Measurements from ENCODE around the gene DAAM1. TPM values are rescaled to one million over a fixed set of nuclear protein-coding genes. Genes with fewer than 3 reads are reported as not detected.

DAAM1 gene
- total RNA-seq, 1 donor from 2014 or later = 39.5 TPM

DNA sequence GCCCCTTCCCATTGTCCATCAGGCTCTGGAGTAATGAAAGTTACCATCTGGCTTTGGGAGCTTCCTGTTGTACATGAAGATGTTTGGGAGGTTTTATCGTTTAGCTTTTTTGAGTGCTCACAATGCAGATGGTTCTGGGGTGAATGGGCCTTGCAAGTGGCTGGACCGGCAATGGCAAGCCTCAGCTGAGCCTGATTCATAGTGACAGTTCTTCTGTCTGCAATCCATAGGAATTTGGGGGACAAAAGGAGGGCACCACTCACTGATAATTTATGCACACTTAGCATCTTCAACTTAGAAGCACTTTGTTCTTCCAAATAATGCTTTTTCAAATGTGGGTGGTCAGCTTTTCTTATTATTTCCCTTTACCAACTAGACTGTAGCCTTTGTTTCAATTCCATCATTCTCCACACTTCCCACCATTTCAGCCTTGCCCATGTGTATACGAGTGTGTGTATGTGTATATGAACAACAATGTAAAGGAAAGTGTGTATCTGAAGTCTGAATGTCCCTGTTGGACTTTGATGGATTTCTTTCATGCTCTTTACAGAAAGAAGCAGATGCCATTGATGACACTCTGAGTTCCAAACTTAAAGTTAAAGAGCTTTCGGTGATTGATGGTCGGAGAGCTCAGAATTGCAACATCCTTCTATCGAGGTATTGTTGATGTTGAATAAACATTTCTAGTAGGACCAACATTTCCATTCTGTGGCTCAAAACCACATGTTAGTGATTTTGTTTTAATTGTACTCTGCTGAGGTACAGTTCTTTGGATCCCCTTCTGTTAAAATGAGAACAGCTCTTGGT is 151.3 kb downstream of the DAAM1 start:
- no peak overlapping the region for H3K27ac ChIP-seq
- H3K27ac Mint-ChIP-seq = no peak overlapping the region
- peak overlapping the region; percentile 37 for H3K4me2 ChIP-seq

GRCh38 chr14:59341858-59342477 is 153.5 kb downstream of the DAAM1 start:
- no peak overlapping the region for H3K4me3 ChIP-seq
- no peaks in the 10 kb centered on the region for H3K27me3 Mint-ChIP-seq (ENCODE audit: insufficient read depth, low read depth)
- no peak overlapping the region for H3K9ac ChIP-seq
- no peak overlapping the region for H2AFZ ChIP-seq (replicated peaks)
- no peak overlapping the region for H3K27ac ChIP-seq
- no peak overlapping the region for H3K27ac Mint-ChIP-seq
- TF ChIP-seq EZH2 (IDR thresholded peaks at IDR 0.05) (no peak), EZH2phosphoT487 (IDR thresholded peaks at IDR 0.05) (no peak)
- TF ChIP-seq, protein P1, sequence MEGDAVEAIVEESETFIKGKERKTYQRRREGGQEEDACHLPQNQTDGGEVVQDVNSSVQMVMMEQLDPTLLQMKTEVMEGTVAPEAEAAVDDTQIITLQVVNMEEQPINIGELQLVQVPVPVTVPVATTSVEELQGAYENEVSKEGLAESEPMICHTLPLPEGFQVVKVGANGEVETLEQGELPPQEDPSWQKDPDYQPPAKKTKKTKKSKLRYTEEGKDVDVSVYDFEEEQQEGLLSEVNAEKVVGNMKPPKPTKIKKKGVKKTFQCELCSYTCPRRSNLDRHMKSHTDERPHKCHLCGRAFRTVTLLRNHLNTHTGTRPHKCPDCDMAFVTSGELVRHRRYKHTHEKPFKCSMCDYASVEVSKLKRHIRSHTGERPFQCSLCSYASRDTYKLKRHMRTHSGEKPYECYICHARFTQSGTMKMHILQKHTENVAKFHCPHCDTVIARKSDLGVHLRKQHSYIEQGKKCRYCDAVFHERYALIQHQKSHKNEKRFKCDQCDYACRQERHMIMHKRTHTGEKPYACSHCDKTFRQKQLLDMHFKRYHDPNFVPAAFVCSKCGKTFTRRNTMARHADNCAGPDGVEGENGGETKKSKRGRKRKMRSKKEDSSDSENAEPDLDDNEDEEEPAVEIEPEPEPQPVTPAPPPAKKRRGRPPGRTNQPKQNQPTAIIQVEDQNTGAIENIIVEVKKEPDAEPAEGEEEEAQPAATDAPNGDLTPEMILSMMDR (IDR thresholded peaks at IDR 0.05) = no peak
- no peak overlapping the region for H3K4me3 Mint-ChIP-seq
- no peaks in the 10 kb centered on the region for H4K20me1 ChIP-seq (ENCODE audit: low read depth)
- H3K4me2 ChIP-seq = no peak overlapping the region
- H3K36me3 Mint-ChIP-seq = peaks cover 23% of the 10 kb centered on the region
- DNase-seq (ENCODE audit: low spot score) = no peak
- H3K4me1 Mint-ChIP-seq = peaks cover 64% of the 10 kb centered on the region
- H3K79me2 ChIP-seq (ENCODE audit: low read depth) = no peaks in the 10 kb centered on the region
- peaks cover 25% of the 10 kb centered on the region for H3F3A ChIP-seq (ENCODE audit: low read depth)
- H3K9me3 Mint-ChIP-seq = no peaks in the 10 kb centered on the region
- no peaks in the 10 kb centered on the region for H3K36me3 ChIP-seq
- H3K9me3 ChIP-seq (ENCODE audit: low read depth) = no peaks in the 10 kb centered on the region
- no peaks in the 10 kb centered on the region for H3K27me3 ChIP-seq
- peaks cover 67% of the 10 kb centered on the region for H3K4me1 ChIP-seq

More for the DNA sequence above, 151.3 kb downstream of the DAAM1 start:
- no peaks in the 10 kb centered on the region for H3K9me3 ChIP-seq (ENCODE audit: low read depth)
- H4K20me1 ChIP-seq (ENCODE audit: low read depth) = no peaks in the 10 kb centered on the region
- TF ChIP-seq EZH2phosphoT487 (IDR thresholded peaks at IDR 0.05) (no peak), EZH2 (IDR thresholded peaks at IDR 0.05) (no peak)
- TF ChIP-seq, protein P1 (IDR thresholded peaks at IDR 0.05) = no peak
- H3K9ac ChIP-seq = no peak overlapping the region
- no peak overlapping the region for H3K4me3 ChIP-seq
- H3K79me2 ChIP-seq (ENCODE audit: low read depth) = no peaks in the 10 kb centered on the region
- peaks cover 21% of the 10 kb centered on the region for H3K36me3 Mint-ChIP-seq
- no peak overlapping the region for H2AFZ ChIP-seq (replicated peaks)
- H3K36me3 ChIP-seq = no peaks in the 10 kb centered on the region
- H3K9me3 Mint-ChIP-seq = no peaks in the 10 kb centered on the region
- no peaks in the 10 kb centered on the region for H3K27me3 ChIP-seq
- peaks cover 63% of the 10 kb centered on the region for H3K4me1 Mint-ChIP-seq
- H3K4me3 Mint-ChIP-seq = no peak overlapping the region
- peaks cover 66% of the 10 kb centered on the region for H3K4me1 ChIP-seq
- DNase-seq (ENCODE audit: low spot score) = peak; percentile 71
- H3F3A ChIP-seq (ENCODE audit: low read depth) = peaks cover 19% of the 10 kb centered on the region
- no peaks in the 10 kb centered on the region for H3K27me3 Mint-ChIP-seq (ENCODE audit: insufficient read depth, low read depth)

- H3K4me1 Mint-ChIP-seq = peaks cover 59% of the 10 kb centered on the region
- H3K27ac ChIP-seq = no peak overlapping the region
- peaks cover 25% of the 10 kb centered on the region for H3F3A ChIP-seq (ENCODE audit: low read depth)
- H3K4me3 ChIP-seq = no peak overlapping the region
- H2AFZ ChIP-seq (replicated peaks) = no peak overlapping the region
- no peak overlapping the region for H3K4me3 Mint-ChIP-seq
- TF ChIP-seq, protein P1 (IDR thresholded peaks at IDR 0.05) = no peak
- no peak for TF ChIP-seq EZH2phosphoT487 (IDR thresholded peaks at IDR 0.05)
- no peak for TF ChIP-seq EZH2 (IDR thresholded peaks at IDR 0.05)
- no peak overlapping the region for H3K9ac ChIP-seq
- H3K9me3 Mint-ChIP-seq = no peaks in the 10 kb centered on the region
- H3K9me3 ChIP-seq (ENCODE audit: low read depth) = no peaks in the 10 kb centered on the region
- peak overlapping the region; percentile 26 for H3K27ac Mint-ChIP-seq
- no peaks in the 10 kb centered on the region for H3K27me3 ChIP-seq
- peaks cover 64% of the 10 kb centered on the region for H3K4me1 ChIP-seq
- no peaks in the 10 kb centered on the region for H3K79me2 ChIP-seq (ENCODE audit: low read depth)
- peaks cover 22% of the 10 kb centered on the region for H3K36me3 Mint-ChIP-seq
- no peak for DNase-seq (ENCODE audit: low spot score)
- H3K36me3 ChIP-seq = no peaks in the 10 kb centered on the region
- no peaks in the 10 kb centered on the region for H4K20me1 ChIP-seq (ENCODE audit: low read depth)
- H3K27me3 Mint-ChIP-seq (ENCODE audit: insufficient read depth, low read depth) = no peaks in the 10 kb centered on the region
- peak overlapping the region; percentile 4 for H3K4me2 ChIP-seq
Observed at GRCh38 chr14:59342516-59343484, 154.3 kb downstream of the DAAM1 start.
